ENCODE results near the gene ALLC. TPM values are rescaled to one million over a fixed set of nuclear protein-coding genes. Genes with fewer than 3 reads are reported as not detected.

The ALLC gene
- total RNA-seq, 2 experiments from 2014 or later, result not detected

- Mint-ChIP-seq H3K4me3 (no peak overlapping the region), H3K27me3 (ENCODE audit: low read depth) (no peaks in the 10 kb centered on the region), H3K9me3 (ENCODE audit: insufficient read depth) (no peaks in the 10 kb centered on the region), H3K27ac (no peak overlapping the region), H3K36me3 (ENCODE audit: low read depth) (no peaks in the 10 kb centered on the region), H3K4me1 (ENCODE audit: low read depth) (no peaks in the 10 kb centered on the region)
- ChIA-PET CTCF (no interaction called here), POLR2A (no interaction called here)
- DNase-seq (no peak), ATAC-seq (no peak)
Observed at GRCh38 chr2:3669656-3670055, 11.7 kb downstream of the ALLC start.

GRCh38 chr2:3670376-3670775 lies 12.4 kb downstream of the ALLC start:
- H3K27me3 Mint-ChIP-seq (ENCODE audit: low read depth), result no peaks in the 10 kb centered on the region
- DNase-seq, result no peak
- CTCF ChIA-PET, result no interaction called here

GRCh38 chr2:3670941-3671340 lies 12.9 kb downstream of the ALLC start:
- H3K36me3 Mint-ChIP-seq (ENCODE audit: low read depth), result no peaks in the 10 kb centered on the region
- ChIA-PET POLR2A (no interaction called here), CTCF (no interaction called here)
- ATAC-seq (no peak), DNase-seq (no peak)
- H3K27ac Mint-ChIP-seq, result no peak overlapping the region
- H3K27me3 Mint-ChIP-seq (ENCODE audit: low read depth), result no peaks in the 10 kb centered on the region
- no peaks in the 10 kb centered on the region for H3K4me1 Mint-ChIP-seq (ENCODE audit: low read depth)
- H3K9me3 Mint-ChIP-seq (ENCODE audit: insufficient read depth), result no peaks in the 10 kb centered on the region
- H3K4me3 Mint-ChIP-seq, result no peak overlapping the region

More at GRCh38 chr2:3670376-3670775, 12.4 kb downstream of the ALLC start:
- Mint-ChIP-seq H3K4me1 (ENCODE audit: low read depth) (no peaks in the 10 kb centered on the region), H3K4me3 (no peak overlapping the region), H3K27ac (no peak overlapping the region), H3K36me3 (ENCODE audit: low read depth) (no peaks in the 10 kb centered on the region), H3K9me3 (ENCODE audit: insufficient read depth) (no peaks in the 10 kb centered on the region)
- POLR2A ChIA-PET, result no interaction called here
- no peak for ATAC-seq

GRCh38 chr2:3672861-3673678 lies 15.1 kb downstream of the ALLC start:
- no peak for DNase-seq

GRCh38 chr2:3674066-3674845 lies 16.3 kb downstream of the ALLC start:
- Mint-ChIP-seq H3K36me3 (ENCODE audit: low read depth) (no peaks in the 10 kb centered on the region), H3K27me3 (ENCODE audit: low read depth) (no peaks in the 10 kb centered on the region), H3K9me3 (ENCODE audit: insufficient read depth) (no peaks in the 10 kb centered on the region), H3K4me1 (ENCODE audit: low read depth) (no peaks in the 10 kb centered on the region), H3K4me3 (no peak overlapping the region), H3K27ac (no peak overlapping the region)
- no peak for ATAC-seq
- CTCF ChIA-PET, result no interaction called here
- POLR2A ChIA-PET, result no interaction called here
- DNase-seq, result no peak

More at GRCh38 chr2:3672861-3673678, 15.1 kb downstream of the ALLC start:
- ChIA-PET POLR2A (no interaction called here), CTCF (no interaction called here)
- no peaks in the 10 kb centered on the region for H3K9me3 Mint-ChIP-seq (ENCODE audit: insufficient read depth)
- H3K36me3 Mint-ChIP-seq (ENCODE audit: low read depth), result no peaks in the 10 kb centered on the region
- H3K4me3 Mint-ChIP-seq, result no peak overlapping the region
- no peaks in the 10 kb centered on the region for H3K27me3 Mint-ChIP-seq (ENCODE audit: low read depth)
- H3K27ac Mint-ChIP-seq, result no peak overlapping the region
- H3K4me1 Mint-ChIP-seq (ENCODE audit: low read depth), result no peaks in the 10 kb centered on the region
- ATAC-seq, result no peak

- no peaks in the 10 kb centered on the region for H3K36me3 Mint-ChIP-seq (ENCODE audit: low read depth)
- CTCF ChIA-PET, result no interaction called here
- H3K27ac Mint-ChIP-seq, result no peak overlapping the region
- H3K27me3 Mint-ChIP-seq (ENCODE audit: low read depth), result no peaks in the 10 kb centered on the region
- POLR2A ChIA-PET, result no interaction called here
- no peaks in the 10 kb centered on the region for H3K4me1 Mint-ChIP-seq (ENCODE audit: low read depth)
- H3K4me3 Mint-ChIP-seq, result no peak overlapping the region
- DNase-seq (no peak), ATAC-seq (no peak)
- H3K9me3 Mint-ChIP-seq (ENCODE audit: insufficient read depth), result no peaks in the 10 kb centered on the region
Observed at GRCh38 chr2:3675687-3676086, 17.7 kb downstream of the ALLC start.

- DNase-seq (no peak), ATAC-seq (no peak)
- H3K9me3 Mint-ChIP-seq (ENCODE audit: insufficient read depth), result no peaks in the 10 kb centered on the region
- H3K4me1 Mint-ChIP-seq (ENCODE audit: low read depth), result no peaks in the 10 kb centered on the region
- ChIA-PET POLR2A (no interaction called here), CTCF (no interaction called here)
- no peak overlapping the region for H3K27ac Mint-ChIP-seq
- H3K27me3 Mint-ChIP-seq (ENCODE audit: low read depth), result no peaks in the 10 kb centered on the region
- no peaks in the 10 kb centered on the region for H3K36me3 Mint-ChIP-seq (ENCODE audit: low read depth)
- H3K4me3 Mint-ChIP-seq, result no peak overlapping the region
Observed at GRCh38 chr2:3677436-3677835, 19.4 kb downstream of the ALLC start.

GRCh38 chr2:3678212-3678611 lies 20.2 kb downstream of the ALLC start:
- no peak for ATAC-seq
- CTCF ChIA-PET, result no interaction called here
- Mint-ChIP-seq H3K27ac (no peak overlapping the region), H3K9me3 (ENCODE audit: insufficient read depth) (no peaks in the 10 kb centered on the region), H3K4me1 (ENCODE audit: low read depth) (no peaks in the 10 kb centered on the region), H3K27me3 (ENCODE audit: low read depth) (no peaks in the 10 kb centered on the region), H3K4me3 (no peak overlapping the region), H3K36me3 (ENCODE audit: low read depth) (no peaks in the 10 kb centered on the region)
- no peak for DNase-seq
- POLR2A ChIA-PET, result no interaction called here

GRCh38 chr2:3679180-3679579 lies 21.2 kb downstream of the ALLC start:
- Mint-ChIP-seq H3K4me3 (no peak overlapping the region), H3K9me3 (ENCODE audit: insufficient read depth) (no peaks in the 10 kb centered on the region), H3K27ac (no peak overlapping the region), H3K27me3 (ENCODE audit: low read depth) (no peaks in the 10 kb centered on the region), H3K36me3 (ENCODE audit: low read depth) (no peaks in the 10 kb centered on the region), H3K4me1 (ENCODE audit: low read depth) (no peaks in the 10 kb centered on the region)
- ChIA-PET POLR2A (no interaction called here), CTCF (no interaction called here)
- ATAC-seq (no peak), DNase-seq (no peak)

GRCh38 chr2:3679616-3680393 lies 21.8 kb downstream of the ALLC start:
- no peak for ATAC-seq
- Mint-ChIP-seq H3K9me3 (ENCODE audit: insufficient read depth) (no peaks in the 10 kb centered on the region), H3K36me3 (ENCODE audit: low read depth) (no peaks in the 10 kb centered on the region), H3K27me3 (ENCODE audit: low read depth) (no peaks in the 10 kb centered on the region), H3K4me3 (no peak overlapping the region), H3K4me1 (ENCODE audit: low read depth) (no peaks in the 10 kb centered on the region), H3K27ac (no peak overlapping the region)
- DNase-seq, result no peak
- POLR2A ChIA-PET, result no interaction called here
- CTCF ChIA-PET, result no interaction called here

GRCh38 chr2:3680548-3681345 lies 22.7 kb downstream of the ALLC start:
- CTCF ChIA-PET, result no interaction called here
- Mint-ChIP-seq H3K4me3 (no peak overlapping the region), H3K4me1 (ENCODE audit: low read depth) (no peaks in the 10 kb centered on the region)

More at GRCh38 chr2:3680548-3681345, 22.7 kb downstream of the ALLC start:
- no peak for ATAC-seq
- no peak for DNase-seq
- Mint-ChIP-seq H3K36me3 (ENCODE audit: low read depth) (no peaks in the 10 kb centered on the region), H3K27ac (no peak overlapping the region), H3K27me3 (ENCODE audit: low read depth) (peaks cover 2% of the 10 kb centered on the region), H3K9me3 (ENCODE audit: insufficient read depth) (no peaks in the 10 kb centered on the region)
- POLR2A ChIA-PET, result no interaction called here

Data from activated CD8-positive, alpha-beta T cell treated with anti-CD3 and anti-CD28 coated beads, Interleukin-2, amount 10 ng/mL, durations not matched to agents 7 days and 5 days (primary cell).